Retina (tissue), 1 donor: Measurements from ENCODE around the gene PJVK.

ENCODE experiments used
- DNase-seq: peaks from one replicate; pipeline ENCODE4 v3.0.0-alpha.2; 2016

PJVK gene

DNA sequence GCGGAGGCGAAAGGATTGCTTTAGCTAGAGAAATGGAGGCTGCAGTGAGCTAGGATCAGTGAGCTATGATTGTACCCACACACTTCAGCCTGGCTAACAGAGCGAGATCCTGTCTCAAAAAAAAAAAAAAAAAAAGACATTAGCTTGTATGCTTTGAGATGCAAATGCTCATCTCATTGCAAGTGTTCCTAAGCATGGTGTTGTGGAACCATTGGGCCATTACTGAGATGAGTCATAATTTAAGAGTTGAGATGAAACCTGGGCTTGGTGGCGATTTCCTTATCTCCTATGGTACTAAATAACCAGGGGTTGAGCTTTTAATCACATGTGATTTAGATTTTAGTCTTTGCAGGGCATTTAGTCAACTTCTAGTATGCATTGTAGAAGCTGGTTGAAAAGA, 31.3 kb downstream of the PJVK start:
- no peak for DNase-seq

DNA sequence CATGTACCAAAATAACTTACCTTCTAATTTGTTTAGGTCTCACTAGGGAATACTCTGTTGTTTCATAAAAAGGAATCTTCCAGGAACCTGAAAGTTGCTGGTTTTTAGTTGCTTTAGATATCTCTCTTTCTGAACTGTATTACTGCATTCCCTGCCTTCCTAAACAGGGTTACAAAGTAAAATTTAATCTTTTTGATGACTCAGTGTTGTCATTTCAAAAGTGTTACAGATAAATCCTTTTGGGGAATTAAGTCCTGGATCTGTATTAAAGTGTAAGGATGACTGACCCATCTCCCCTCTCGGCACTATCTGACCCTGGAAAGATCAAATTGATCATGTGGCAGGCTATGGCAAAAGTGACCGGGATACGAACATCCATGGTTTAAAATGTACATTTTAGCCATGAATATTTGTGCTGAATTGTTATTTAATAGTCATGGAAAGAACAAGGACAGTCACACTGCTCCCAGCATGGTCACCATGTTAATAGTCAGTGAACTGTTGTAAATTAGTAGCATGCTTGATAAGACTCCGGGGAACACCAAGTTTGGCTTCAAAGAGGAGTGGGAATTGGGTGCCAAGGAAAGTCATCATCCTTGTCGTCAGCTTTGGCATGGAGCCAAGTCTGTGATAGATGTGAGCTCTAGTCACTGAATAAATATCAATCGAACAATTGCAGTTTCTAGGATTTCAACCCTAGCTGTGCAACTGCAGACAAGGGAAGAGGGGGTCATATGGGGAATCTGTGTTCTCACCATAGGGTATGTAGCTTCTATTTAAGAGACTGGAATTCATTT, 33.3 kb downstream of the PJVK start:
- no peak for DNase-seq

DNA sequence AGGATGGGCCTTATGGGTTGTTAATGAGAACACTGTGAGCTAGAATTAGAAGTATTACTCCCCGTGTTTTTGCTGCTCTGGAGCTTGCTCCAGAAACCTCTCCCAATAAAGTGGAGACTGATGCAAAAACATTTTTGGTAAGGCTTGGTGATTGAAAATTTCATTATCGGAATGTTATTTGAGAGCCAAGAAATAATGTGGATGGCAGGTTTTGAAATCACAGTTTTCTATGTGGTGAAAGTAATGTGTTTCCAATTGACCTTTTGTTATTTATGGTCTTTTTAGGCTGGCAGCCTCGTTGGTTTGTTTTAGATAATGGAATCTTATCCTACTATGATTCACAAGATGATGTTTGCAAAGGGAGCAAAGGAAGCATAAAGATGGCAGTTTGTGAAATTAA, 34.2 kb downstream of the PJVK start:
- no peak for DNase-seq

DNA sequence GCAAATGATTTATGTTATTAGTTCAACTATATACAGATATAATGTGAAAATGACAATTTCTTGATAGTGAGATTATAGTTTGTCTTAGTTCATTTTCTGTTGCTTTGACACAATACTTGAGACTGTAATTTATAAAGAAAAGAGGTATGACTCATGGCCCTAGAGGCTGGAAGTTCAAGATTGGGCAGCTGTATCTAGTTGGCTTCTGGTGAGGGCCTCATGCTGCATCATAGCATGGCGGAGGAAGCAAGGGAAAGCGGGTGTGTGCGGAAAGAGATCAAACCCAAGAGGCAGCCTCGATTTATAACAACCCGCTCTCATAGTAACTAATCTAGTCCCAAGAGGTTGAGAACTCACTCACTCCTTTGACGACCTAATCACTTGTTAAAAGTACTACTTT, 40.4 kb downstream of the PJVK start:
- DNase-seq = no peak

DNA sequence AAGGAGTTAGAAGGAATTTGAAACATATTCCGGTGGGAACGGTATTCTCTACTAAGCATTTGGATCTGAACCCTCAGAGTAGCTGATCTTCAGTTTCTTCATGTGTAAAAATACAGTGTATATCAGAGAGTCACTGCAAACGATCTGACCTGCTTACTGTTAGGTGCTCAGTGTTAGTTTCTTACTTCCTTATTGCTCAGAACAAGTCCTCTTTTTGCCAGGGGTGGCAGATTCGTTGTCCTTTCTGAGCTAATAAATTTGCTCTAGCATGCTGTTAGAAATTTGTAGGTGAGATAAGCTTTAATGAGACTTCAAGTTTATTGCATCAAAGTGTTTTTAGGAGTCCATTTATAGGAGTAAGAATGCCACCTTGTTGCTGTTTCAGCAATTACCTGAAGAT, 44.9 kb downstream of the PJVK start:
- DNase-seq = no peak

DNA sequence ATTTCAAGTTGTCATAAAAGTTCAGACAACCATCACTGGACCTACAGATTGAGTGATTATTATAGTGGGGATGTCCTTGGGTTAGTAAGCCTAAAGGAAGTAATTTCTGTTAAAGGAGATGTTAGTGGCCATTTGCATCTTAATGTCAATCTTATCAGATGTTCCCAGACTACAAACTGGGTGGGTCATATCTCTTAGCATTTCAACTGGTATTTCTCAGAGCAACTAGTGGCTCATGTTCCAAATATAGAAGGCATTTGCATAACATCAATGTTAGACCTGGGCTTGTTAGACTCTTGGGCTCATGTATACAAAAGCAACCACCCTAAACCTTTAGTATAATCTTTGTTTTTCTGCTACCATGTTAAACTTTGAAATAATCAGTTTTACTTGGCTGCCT, 47.0 kb downstream of the PJVK start:
- DNase-seq = no peak

DNA sequence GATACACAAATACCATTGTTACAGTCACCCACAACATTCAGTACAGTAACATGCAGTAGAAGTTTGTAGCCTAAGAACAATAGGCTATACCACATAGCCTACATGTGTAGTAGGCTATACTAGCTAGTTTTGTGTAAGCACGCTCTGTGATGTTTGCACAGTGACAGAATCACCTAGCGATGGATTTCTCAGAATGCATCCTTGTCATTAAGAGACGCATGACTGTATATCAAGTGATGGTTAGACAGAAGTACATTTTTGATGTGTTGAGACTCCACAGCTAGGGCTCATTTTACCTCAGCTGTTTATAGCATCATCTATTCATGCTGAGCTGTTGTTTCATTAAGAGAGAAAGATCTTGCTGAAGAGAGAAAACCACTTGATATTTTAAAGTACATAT, 48.5 kb downstream of the PJVK start:
- DNase-seq = no peak

DNA sequence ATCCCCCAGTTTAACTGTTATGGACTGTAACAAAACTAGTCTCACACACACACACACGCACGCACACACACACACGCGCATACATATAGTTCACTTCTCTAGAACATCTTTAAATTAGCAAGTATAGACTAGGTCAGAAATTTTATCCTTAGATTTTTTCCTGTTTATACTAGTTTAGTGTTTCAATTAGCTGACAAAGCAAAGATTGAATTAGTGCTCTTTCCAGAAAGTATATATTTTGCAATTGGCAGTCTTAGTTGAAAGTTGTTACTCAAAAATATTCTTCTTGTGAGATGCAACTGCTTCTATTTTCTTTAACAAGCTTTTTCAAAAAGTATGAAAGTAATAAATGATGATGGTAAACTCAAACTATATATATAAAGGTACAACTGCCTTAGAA, 51.6 kb downstream of the PJVK start:
- no peak for DNase-seq

DNA sequence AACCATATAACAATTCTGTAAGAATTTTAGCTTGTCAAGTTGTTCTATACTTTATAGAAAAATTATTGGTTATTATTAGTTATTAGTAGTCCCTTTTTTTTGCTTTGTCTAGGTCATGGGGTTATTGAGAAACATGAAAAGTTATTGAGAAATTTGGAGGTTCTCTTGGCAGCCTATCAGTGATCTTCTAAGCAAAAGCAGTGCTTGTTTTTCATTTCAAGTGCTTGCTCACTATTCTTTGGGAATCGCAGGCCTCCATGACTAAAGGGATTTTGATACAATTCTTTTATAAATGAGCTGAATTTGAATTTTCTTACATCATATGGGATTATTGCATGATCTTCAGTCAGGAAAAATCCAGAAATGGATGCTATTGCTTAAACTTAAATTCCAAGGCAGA, 54.9 kb downstream of the PJVK start:
- DNase-seq = no peak

DNA sequence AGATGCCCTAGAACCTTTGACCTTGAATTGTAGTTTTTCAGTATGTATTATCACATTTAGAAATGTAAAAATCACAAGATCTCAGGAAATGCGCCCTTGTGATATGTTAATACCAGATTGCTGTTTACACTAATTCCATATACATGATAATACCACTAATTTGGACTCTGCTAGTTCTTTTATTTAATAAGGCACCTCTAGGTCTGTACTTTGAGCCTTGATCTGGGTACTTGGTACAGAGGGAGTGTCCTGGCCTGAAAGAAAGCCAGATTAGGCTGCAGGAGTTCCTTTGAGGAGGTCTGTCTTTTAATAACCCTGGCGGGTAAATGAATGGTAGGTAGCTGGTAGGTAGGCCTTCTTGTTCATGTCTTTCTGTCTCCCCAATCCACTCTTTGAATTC, 55.3 kb downstream of the PJVK start:
- no peak for DNase-seq

DNA sequence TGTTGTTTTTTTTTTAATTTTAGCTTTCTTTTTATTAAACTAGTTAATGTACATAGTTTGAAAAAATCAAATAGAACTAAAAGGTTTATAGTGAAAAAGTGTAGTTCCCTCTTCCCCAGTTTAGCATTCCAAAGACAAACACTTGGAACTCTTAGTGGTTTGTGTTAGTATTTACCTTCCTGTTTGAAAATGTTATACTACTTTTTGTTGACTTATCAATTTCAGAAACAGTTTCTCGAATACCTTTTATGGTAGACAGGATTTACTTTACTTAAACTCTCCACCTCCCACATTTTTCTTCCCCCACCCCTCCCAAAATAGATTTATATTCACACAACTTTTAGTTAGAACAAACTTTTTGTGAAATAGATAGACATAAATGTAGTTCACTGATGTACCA, 55.8 kb downstream of the PJVK start:
- no peak for DNase-seq

DNA sequence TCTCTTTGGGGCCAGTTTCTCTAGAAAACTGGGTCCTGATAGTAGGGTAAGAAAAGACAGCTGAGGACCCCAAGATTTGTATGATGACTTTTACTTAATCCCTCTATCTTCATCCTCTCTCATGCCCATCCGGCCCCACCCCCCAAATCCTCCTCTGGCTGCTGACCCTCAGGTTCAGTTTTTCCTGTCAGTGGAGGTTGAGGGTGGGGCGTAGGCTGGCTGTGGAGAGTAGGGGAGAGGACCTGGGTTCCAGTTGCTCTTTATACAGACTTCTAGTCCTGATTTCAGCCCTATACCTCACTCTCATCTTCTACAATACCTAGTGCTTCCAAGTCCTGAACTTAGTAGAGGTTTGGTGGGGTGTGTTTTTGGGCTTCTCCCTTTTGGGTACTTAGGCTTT, 57.5 kb downstream of the PJVK start:
- DNase-seq = no peak

DNA sequence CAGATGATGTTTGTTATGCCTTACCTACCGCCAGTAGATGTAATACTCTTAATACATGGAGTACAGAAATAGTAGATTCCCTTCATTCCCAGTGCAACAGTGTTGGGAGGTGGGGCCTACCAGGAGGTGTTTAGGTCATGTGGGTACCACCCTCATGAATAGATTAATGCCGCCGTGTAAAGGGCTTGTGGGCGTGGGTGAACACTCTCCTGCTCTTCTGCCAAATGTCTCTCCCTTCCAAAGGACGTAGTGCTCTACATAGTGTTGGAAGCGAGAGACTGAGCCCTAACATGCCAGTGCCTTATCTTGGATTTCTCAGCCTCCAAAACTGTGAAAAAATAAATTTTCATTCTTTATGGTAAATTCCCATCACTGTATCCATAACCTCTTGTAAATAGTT, 59.2 kb downstream of the PJVK start:
- no peak for DNase-seq
